Measurements from ENCODE around the gene OR56B1. TPM values are rescaled to one million over a fixed set of nuclear protein-coding genes. Genes with fewer than 3 reads are reported as not detected.

OR56B1 gene
- total RNA-seq, 4 donors from 2014 or later = 0.29 TPM; not detected in 3

DNA sequence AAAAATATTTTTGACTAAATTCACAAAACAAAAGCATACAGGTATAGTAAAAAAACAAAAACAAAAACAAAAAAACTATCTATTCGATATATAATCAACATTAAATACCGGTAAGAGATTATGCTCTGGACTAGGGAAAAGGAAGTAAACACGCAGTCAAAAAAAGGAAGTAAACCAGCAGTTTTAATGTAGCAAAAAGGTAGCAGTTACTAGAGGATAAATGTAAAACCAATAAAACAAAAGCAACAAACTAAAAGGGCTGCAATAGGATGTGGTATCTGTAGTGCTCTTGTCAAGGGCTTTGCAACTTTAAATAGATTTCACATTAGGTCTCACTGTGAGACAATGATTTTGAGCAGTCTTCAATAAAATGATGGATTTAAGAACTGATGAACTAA lies 44.3 kb upstream of the OR56B1 start:
- intact Hi-C loops (cut with DNase I; ENCODE audit: low total_unique reads) = no loop called here
- TF ChIP-seq POLR2A (IDR thresholded peaks at IDR 0.05) (no peak), CTCF (IDR thresholded peaks at IDR 0.05) (no peak)
- 77 to 83% methylated on average over 3 of the region's 3 CpGs for WGBS, 2 donors
- H3K4me3 ChIP-seq (ENCODE audit: low read depth, poor library complexity, severe bottlenecking) = no peak overlapping the region
- no peak for DNase-seq (ENCODE audit: low spot score in 2 of 2)

GRCh38 chr11:5694642-5695041 lies 41.6 kb upstream of the OR56B1 start:
- no peak for DNase-seq (ENCODE audit: low spot score in 2 of 2)
- no peak overlapping the region for H3K4me3 ChIP-seq (ENCODE audit: low read depth, poor library complexity, severe bottlenecking)
- intact Hi-C loops (cut with DNase I; ENCODE audit: low total_unique reads) = no loop called here
- no peak for TF ChIP-seq POLR2A (IDR thresholded peaks at IDR 0.05)
- no peak for TF ChIP-seq CTCF (IDR thresholded peaks at IDR 0.05)
- WGBS, 2 donors = 71 to 79% methylated on average over 1 of the region's 1 CpG

GRCh38 chr11:5695580-5695979 lies 40.7 kb upstream of the OR56B1 start:
- DNase-seq (ENCODE audit: low spot score in 2 of 2) = no peak
- H3K4me3 ChIP-seq (ENCODE audit: low read depth, poor library complexity, severe bottlenecking) = no peak overlapping the region
- WGBS, 2 donors = 68 to 74% methylated on average over 1 of the region's 1 CpG
- TF ChIP-seq CTCF (IDR thresholded peaks at IDR 0.05) = no peak
- no peak for TF ChIP-seq POLR2A (IDR thresholded peaks at IDR 0.05)
- intact Hi-C loops (cut with DNase I; ENCODE audit: low total_unique reads) = no loop called here

DNA sequence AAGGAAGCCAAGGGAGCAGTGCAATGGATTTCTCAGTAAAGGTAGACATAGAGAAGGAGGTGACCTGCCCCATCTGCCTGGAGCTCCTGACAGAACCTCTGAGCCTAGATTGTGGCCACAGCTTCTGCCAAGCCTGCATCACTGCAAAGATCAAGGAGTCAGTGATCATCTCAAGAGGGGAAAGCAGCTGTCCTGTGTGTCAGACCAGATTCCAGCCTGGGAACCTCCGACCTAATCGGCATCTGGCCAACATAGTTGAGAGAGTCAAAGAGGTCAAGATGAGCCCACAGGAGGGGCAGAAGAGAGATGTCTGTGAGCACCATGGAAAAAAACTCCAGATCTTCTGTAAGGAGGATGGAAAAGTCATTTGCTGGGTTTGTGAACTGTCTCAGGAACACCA lies 40.0 kb upstream of the OR56B1 start:
- intact Hi-C loops (cut with DNase I; ENCODE audit: low total_unique reads) = no loop called here
- DNase-seq (ENCODE audit: low spot score in 2 of 2) = no peak
- TF ChIP-seq POLR2A (IDR thresholded peaks at IDR 0.05) (no peak), CTCF (IDR thresholded peaks at IDR 0.05) (no peak)
- 70 to 85% methylated on average over 2 of the region's 2 CpGs for WGBS, 2 donors
- no peak overlapping the region for H3K4me3 ChIP-seq (ENCODE audit: low read depth, poor library complexity, severe bottlenecking)

DNA sequence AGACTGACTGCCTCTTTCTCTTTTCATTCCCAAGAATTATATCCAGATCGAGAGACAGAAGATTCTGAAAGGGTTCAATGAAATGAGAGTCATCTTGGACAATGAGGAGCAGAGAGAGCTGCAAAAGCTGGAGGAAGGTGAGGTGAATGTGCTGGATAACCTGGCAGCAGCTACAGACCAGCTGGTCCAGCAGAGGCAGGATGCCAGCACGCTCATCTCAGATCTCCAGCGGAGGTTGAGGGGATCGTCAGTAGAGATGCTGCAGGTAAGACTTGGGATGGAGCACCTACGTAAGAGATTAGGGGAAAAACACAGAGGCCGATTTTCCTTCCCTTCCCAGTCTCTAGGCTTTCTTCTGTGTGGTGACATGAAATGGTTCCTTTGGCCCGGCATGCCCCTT lies 38.0 kb upstream of the OR56B1 start:
- 90 to 93% methylated on average over 7 of the region's 7 CpGs for WGBS, 2 donors
- no peak for DNase-seq (ENCODE audit: low spot score in 2 of 2)
- no peak overlapping the region for H3K4me3 ChIP-seq (ENCODE audit: low read depth, poor library complexity, severe bottlenecking)
- TF ChIP-seq CTCF (IDR thresholded peaks at IDR 0.05) (no peak), POLR2A (IDR thresholded peaks at IDR 0.05) (no peak)
- intact Hi-C loops (cut with DNase I; ENCODE audit: low total_unique reads) = no loop called here

GRCh38 chr11:5700421-5701054 lies 35.7 kb upstream of the OR56B1 start:
- WGBS, 2 donors = 81 to 84% methylated on average over 10 of the region's 10 CpGs
- TF ChIP-seq POLR2A (IDR thresholded peaks at IDR 0.05) = no peak
- TF ChIP-seq CTCF (IDR thresholded peaks at IDR 0.05) = no peak
- intact Hi-C loops (cut with DNase I; ENCODE audit: low total_unique reads) = no loop called here
- DNase-seq (ENCODE audit: low spot score in 2 of 2) = no peak
- H3K4me3 ChIP-seq (ENCODE audit: low read depth, poor library complexity, severe bottlenecking) = no peak overlapping the region

All from lower leg skin (tissue), 4 donors.